RWPE2 (cell line): ENCODE data around the gene E2F4.
A peak's percentile ranks its signal among the peaks of the same experiment; 100 is the strongest.

Experiments
- ATAC-seq: fragments of 200-7000 bp; cut with Tn5 transposase; 3 replicates; pipeline ENCODE4 v1.9.1; 2021; ENCODE audit warnings: low read depth
- DNase-seq: peaks from one replicate; pipeline ENCODE4 v3.0.0-alpha.2; 2020; ENCODE audit warnings: low spot score
- H3K27ac ChIP-seq: fragments of 450-650 bp; 2 replicates; pipeline ENCODE4 v1.5.1; 2017; ENCODE audit warnings: mild to moderate bottlenecking; ENCODE audit not compliant: poor library complexity, severe bottlenecking
- H3K27me3 ChIP-seq: fragments of 250-450 bp; sonication (Bioruptor Pico); 2 replicates; pipeline ENCODE4 v1.5.1; 2021; ENCODE audit warnings: mild to moderate bottlenecking, moderate library complexity; ENCODE audit not compliant: insufficient read depth, poor library complexity, severe bottlenecking
- H3K36me3 ChIP-seq: fragments of 250-450 bp; sonication (Bioruptor Pico); 2 replicates; pipeline ENCODE4 v1.5.1; 2020; ENCODE audit warnings: low read depth, mild to moderate bottlenecking, moderate library complexity
- H3K4me1 ChIP-seq: fragments of 250-450 bp; sonication (Bioruptor Pico); 2 replicates; pipeline ENCODE4 v1.5.1; 2021; ENCODE audit warnings: mild to moderate bottlenecking, moderate library complexity; ENCODE audit not compliant: insufficient read depth, poor library complexity, severe bottlenecking
- H3K4me3 ChIP-seq: fragments of 250-450 bp; sonication (Bioruptor Pico); 2 replicates; pipeline ENCODE4 v1.5.1; 2021; ENCODE audit warnings: mild to moderate bottlenecking, moderate library complexity; ENCODE audit not compliant: severe bottlenecking
- H3K9me3 ChIP-seq: fragments of 250-450 bp; sonication (Bioruptor Pico); 2 replicates; pipeline ENCODE4 v1.5.1; 2021; ENCODE audit warnings: mild to moderate bottlenecking, moderate library complexity; ENCODE audit not compliant: severe bottlenecking
- CTCF ChIP-seq: fragments of 450-650 bp; IDR thresholded peaks from one replicate; pipeline ENCODE4 v1.5.1; 2017; ENCODE audit warnings: mild to moderate bottlenecking, moderate library complexity; ENCODE audit not compliant: poor library complexity, severe bottlenecking

Gene E2F4

GRCh38 chr16:67194260-67194659 lies 2.3 kb downstream of the E2F4 start:
- H3K4me1 ChIP-seq: peaks cover 13% of the 10 kb centered on the region
- H3K4me3 ChIP-seq: no peak overlapping the region
- no peak for TF ChIP-seq CTCF
- no peak for DNase-seq
- no peaks in the 10 kb centered on the region for H3K27me3 ChIP-seq
- H3K9me3 ChIP-seq: no peaks in the 10 kb centered on the region
- no peak for ATAC-seq
- peaks cover 60% of the 10 kb centered on the region for H3K36me3 ChIP-seq
- peak overlapping the region; percentile 61 for H3K27ac ChIP-seq

GRCh38 chr16:67195676-67196075 lies 3.7 kb downstream of the E2F4 start:
- Histone ChIP-seq H3K27me3 (no peaks in the 10 kb centered on the region), H3K36me3 (peaks cover 67% of the 10 kb centered on the region), H3K4me1 (peaks cover 13% of the 10 kb centered on the region), H3K9me3 (no peaks in the 10 kb centered on the region), H3K4me3 (no peak overlapping the region), H3K27ac (no peak overlapping the region)
- ATAC-seq (no peak), DNase-seq (no peak)
- TF ChIP-seq CTCF: no peak

DNA sequence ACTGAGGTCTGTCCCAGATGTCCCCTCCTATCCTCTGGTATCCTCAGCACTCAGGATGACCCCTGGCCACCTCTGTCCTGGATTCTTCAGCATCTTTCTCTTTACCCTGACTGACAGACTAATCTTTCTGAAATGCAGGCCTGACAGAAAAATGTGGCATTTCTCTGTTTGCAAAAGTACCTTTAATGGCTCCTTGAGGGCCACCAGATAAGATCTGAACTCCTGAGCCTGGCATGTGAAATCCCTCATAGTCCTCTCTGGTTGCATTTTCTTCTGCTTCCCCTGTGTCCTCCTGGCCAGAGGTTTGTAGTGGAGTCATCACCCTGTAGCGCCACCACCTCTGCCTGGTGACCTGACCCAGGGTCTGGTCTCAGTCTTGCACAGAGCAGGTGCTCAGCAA lies 4.9 kb downstream of the E2F4 start:
- peaks cover 78% of the 10 kb centered on the region for H3K36me3 ChIP-seq
- no peaks in the 10 kb centered on the region for H3K27me3 ChIP-seq
- no peak overlapping the region for H3K4me3 ChIP-seq
- no peak for TF ChIP-seq CTCF
- no peaks in the 10 kb centered on the region for H3K9me3 ChIP-seq
- ATAC-seq: no peak
- H3K4me1 ChIP-seq: peaks cover 9% of the 10 kb centered on the region
- no peak for DNase-seq
- peak overlapping the region; percentile 78 for H3K27ac ChIP-seq

GRCh38 chr16:67197704-67198103 lies 5.7 kb downstream of the E2F4 start:
- Histone ChIP-seq H3K36me3 (peaks cover 86% of the 10 kb centered on the region), H3K9me3 (no peaks in the 10 kb centered on the region), H3K27ac (peak overlapping the region; percentile 78), H3K4me1 (peaks cover 9% of the 10 kb centered on the region), H3K4me3 (no peak overlapping the region), H3K27me3 (no peaks in the 10 kb centered on the region)
- no peak for ATAC-seq
- TF ChIP-seq CTCF: no peak
- DNase-seq: peak; percentile 45

GRCh38 chr16:67198238-67198734 lies 6.3 kb downstream of the E2F4 start:
- DNase-seq (peak; percentile 79), ATAC-seq (peak; percentile 48)
- Histone ChIP-seq H3K27me3 (no peaks in the 10 kb centered on the region), H3K9me3 (no peaks in the 10 kb centered on the region), H3K4me3 (no peak overlapping the region), H3K27ac (peak overlapping the region; percentile 78), H3K4me1 (peaks cover 7% of the 10 kb centered on the region), H3K36me3 (peaks cover 84% of the 10 kb centered on the region)
- TF ChIP-seq CTCF: peak; percentile 86
